ENCODE measurements around the gene GMDS.

GMDS gene

DNA sequence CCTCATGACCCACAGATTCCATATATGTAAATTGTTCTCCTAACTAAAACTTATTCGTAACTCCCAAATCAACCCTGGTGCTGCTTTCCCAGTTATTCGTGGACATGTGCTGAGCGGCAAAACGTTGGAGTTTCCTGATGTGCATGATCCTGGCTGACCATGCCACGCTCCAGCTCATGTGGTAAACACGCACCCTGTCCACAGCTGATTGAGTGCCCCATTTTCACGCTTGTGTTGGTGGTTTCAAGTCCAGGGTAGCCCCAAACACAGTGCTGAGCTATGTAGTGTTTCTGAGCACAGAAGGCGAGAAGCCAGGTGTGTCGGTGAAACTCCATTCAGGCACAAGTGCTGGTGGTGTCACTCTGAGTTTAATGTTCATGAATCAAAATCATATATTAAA is 654.8 kb downstream of the GMDS start:
- no peak for DNase-seq (ENCODE audit: low read depth in 2 of 2)

DNA sequence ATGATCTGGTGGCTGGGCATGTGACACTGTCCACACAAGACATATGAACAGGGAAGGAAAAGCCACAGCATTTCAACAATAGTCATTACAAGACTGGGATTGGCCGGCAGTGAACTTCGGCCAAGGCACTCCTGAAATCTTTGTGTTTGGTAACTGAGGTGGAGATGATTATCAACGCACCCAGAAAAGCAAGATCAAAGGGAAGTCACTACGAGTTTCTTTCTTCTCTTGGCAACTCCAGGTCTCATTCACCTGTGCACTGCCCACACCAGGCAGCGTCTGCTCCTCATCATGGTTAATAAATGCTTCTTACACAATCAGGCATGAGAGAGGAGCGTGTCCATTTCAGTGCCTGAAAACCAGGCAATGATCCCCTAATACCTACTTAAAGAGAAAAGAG is 656.2 kb downstream of the GMDS start:
- no peak for DNase-seq (ENCODE audit: low read depth in 2 of 2)

GRCh38 chr6:1587977-1588376 is 657.4 kb downstream of the GMDS start:
- no peak for DNase-seq (ENCODE audit: low read depth in 2 of 2)

DNA sequence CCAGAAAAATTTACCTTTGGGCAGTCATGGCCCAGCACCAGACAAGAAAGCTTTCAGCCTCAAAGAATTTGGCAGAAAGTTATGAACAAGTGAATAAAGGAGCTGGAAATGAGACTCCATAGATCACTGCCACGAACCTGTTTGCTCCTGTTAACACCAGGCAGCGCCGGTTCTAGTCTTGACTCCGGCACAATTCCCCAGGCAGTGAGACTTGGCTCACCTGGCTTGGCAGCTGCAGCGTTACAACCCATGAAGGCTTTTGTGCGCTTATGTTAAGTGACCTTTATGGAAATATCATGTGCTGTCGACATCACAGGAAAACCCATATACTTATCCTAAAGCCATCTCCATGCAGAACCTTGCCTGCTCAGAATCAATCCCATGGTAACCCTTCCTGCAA is 657.9 kb downstream of the GMDS start:
- DNase-seq (ENCODE audit: low read depth in 2 of 2) = no peak

DNA sequence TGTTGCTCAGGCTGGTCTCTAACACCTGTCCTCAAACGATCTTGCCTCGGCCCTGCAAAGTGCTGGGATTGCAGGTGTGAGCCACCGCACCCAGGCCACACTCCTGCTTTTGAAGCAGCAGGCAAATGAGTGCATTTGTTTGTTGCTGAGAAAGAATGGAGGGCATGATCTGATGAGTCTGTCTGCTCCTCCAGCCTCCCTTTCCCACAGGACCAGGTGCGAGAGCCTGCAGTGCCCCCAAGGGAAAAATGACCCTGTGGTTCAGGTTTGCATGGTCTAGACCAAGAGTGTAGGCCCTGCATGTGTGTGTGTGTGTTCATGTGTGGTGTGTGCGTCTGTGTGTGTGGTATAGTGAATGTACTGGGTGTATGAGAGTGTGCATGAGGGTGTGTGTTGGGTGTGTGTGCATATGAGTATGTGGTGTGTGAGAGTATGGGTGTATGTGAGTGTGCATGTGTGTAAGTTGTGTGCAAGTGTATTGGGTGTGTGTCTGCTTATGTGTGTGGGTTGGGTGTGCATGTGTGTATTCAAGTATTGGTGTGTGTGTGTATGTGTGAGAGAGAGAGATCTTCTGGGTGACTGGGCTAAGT is 658.4 kb downstream of the GMDS start:
- no peak for DNase-seq (ENCODE audit: low read depth in 2 of 2)

GRCh38 chr6:1586256-1586655 is 659.1 kb downstream of the GMDS start:
- DNase-seq (ENCODE audit: low read depth in 2 of 2) = no peak

GRCh38 chr6:1585669-1586049 is 659.7 kb downstream of the GMDS start:
- no peak for DNase-seq (ENCODE audit: low read depth in 2 of 2)

GRCh38 chr6:1584996-1585668 is 660.3 kb downstream of the GMDS start:
- no peak for DNase-seq (ENCODE audit: low read depth in 2 of 2)

- DNase-seq (ENCODE audit: low read depth in 2 of 2) = no peak
These were observed 661.3 kb downstream of the GMDS start for GRCh38 chr6:1584146-1584545.

DNA sequence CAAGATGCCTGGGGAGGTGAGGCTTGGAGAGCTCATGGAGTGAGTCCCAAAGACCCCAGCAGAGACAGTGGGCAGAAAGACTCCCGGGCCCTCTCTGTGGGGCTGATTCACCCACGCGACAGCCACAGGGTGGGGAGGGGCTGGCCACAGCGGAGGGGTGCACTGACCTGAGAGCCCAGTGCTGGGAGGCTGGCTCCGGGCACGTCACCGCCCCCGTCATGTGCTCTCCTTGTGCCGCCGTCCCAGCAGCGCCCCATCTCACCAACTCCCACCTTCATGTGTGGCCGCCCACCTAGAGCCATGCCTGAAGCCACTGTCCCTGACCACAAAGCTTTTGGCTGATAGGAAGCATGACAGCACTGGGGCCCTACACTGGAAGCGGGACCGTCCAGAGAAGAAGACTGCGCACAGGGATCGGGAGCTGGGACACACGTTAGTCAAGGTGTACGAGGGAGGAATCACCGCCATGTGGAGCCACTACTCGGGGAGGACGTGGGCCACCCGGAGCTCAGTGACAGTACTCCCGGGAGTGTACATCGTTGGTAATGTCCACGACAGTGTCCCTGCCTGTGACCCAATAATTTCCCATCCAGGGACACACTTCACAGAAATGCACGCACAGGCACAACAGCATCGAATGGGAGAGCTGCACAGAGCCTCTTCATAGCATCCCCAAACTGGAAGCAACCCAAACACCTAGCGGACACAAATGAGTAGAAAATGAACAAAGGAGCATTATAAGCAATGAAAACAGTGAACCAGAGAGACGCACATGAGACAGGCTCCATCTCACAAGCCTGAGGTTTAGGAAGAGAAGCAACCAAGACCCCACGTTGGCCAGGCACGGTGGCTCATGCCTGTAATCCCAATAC is 664.0 kb downstream of the GMDS start:
- no peak for DNase-seq (ENCODE audit: low read depth in 2 of 2)

GRCh38 chr6:1580585-1580984 is 664.8 kb downstream of the GMDS start:
- no peak for DNase-seq (ENCODE audit: low read depth in 2 of 2)

DNA sequence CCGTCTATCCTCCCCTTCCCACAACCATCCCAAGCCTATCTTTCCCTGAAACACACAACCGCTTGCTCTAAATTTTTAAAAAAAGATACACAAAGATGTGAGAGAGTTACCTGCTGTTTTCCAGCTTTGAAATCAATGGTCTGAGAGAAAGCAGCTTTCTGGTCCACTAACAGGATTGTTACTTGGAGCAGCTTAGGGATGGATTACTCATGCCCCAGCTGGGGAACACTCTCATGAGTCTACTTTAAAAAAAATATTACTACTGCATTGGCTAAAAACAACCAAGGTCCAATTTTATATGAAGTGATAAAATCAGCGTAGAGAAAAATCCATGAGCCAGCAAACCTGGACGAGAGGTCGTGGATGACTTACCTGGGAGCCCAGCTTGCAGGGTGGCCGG is 665.3 kb downstream of the GMDS start:
- DNase-seq (ENCODE audit: low read depth in 2 of 2) = no peak

- no peak for DNase-seq (ENCODE audit: low read depth in 2 of 2)
These were observed 666.3 kb downstream of the GMDS start for GRCh38 chr6:1579096-1579495.

GRCh38 chr6:1577896-1578745 is 667.3 kb downstream of the GMDS start:
- DNase-seq (ENCODE audit: low read depth in 2 of 2) = no peak

- DNase-seq (ENCODE audit: low read depth in 2 of 2) = no peak
These were observed 668.2 kb downstream of the GMDS start for GRCh38 chr6:1577146-1577680.

- no peak for DNase-seq (ENCODE audit: low read depth in 2 of 2)
These were observed 668.7 kb downstream of the GMDS start for GRCh38 chr6:1576711-1577110.

- no peak for DNase-seq (ENCODE audit: low read depth in 2 of 2)
These were observed 669.2 kb downstream of the GMDS start for GRCh38 chr6:1576166-1576565.

DNA sequence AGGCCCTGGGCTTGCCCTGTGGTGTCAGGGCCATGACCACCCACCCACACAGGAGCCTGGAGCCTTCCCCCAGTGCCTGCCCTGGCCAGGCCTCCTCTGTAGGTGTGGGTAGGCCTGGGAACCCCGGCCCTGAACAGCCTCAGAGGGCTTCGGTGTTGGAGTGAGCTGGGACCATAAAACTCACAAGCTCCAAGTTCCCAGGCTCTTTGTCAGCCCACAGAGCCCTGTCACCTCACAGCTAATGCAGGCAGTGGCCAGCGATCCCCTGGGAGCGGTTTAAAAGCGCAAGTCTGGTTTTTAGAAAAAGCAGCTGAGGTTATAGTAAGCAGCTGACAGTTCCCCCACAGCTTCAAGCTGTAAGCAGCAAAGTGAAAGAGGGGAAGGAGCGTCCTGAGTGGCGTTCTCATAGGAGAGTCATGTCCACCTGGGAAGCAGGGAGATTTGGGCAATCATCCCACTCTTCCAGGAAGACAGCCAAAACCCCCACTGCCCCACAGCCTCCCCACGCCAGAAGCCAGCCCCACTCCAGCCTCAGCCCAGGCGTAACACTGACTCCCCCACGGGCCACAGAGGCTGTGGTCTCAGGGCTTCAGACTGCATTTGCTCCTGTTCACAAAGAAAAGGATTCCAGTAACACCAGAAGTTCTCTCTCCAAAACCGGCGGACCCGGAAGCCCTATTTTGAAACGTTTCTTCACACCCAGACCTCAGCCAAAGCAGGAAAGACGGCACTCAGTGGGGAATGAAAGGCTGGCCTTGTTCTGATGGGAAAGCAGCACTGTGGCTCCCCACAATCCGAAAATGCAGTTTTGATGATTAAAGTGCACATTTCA is 670.0 kb downstream of the GMDS start:
- DNase-seq (ENCODE audit: low read depth in 2 of 2) = no peak

- no peak for DNase-seq (ENCODE audit: low read depth in 2 of 2)
These were observed 670.6 kb downstream of the GMDS start for GRCh38 chr6:1574890-1575209.

DNA sequence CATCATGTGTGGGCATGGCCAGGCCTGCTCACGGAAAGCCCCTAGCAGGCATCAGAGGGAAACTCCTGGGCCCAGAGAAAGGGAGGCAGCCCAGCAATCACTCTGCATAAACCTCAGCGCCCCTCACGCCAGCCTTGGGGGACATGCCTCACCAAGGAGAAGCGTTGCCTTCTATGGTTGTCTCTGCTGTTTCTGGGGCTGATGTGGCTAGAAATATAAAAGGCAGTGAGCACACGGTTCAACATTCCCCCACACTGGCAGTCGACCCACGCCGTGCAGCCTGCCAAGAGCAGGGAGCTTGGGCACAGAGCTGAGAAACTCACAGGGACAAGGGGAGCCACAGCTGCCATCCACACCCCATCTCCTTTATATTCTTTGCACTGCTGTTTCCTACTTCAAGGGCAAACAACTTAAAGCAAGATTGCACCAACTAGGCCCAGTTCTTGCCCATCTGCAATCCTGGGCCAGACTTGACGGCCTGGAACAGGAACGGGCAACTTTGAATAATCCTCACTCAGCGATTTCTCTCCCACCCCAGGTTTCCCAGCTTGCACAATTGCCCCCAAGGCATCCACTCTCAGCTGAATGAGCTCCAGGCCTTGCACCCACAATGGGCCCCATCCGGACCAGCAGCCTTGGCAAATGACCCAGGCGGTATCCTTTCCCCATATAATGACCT is 671.2 kb downstream of the GMDS start:
- no peak for DNase-seq (ENCODE audit: low read depth in 2 of 2)
